Tibial artery (tissue), 4 donors: ENCODE results near the gene MLLT10.
A peak's percentile ranks its signal among the peaks of the same experiment; 100 is the strongest.

Source experiments
- DNase-seq, 2 donors: peaks; one replicate each; pipeline ENCODE4 v3.0.0-alpha.2; 2019
- H3K27ac ChIP-seq, 2 donors: fragments of 200-600 bp; sonication (generic) in 1 of 2; 1 replicate in 1 of 2; 2 replicates in 1 of 2; pipeline ENCODE4 v1.5.1; 2018 to 2019; ENCODE audit warnings: mild to moderate bottlenecking in 1 of 2
- H3K27me3 ChIP-seq, 2 donors: fragments of 200-600 bp; sonication (generic) in 1 of 2; one replicate each; pipeline versions ENCODE4 v1.5.1 to v1.6.0; 2016 to 2019
- H3K36me3 ChIP-seq, 3 donors: fragments of 200-600 bp; sonication (generic) in 2 of 3; one replicate each; pipeline ENCODE4 v1.5.1; 2016 to 2019; ENCODE audit warnings: mild to moderate bottlenecking in 2 of 3
- H3K4me1 ChIP-seq, 4 donors: fragments of 200-600 bp; sonication (generic) in 2 of 4; 1 replicate in 3 of 4; 2 replicates in 1 of 4; pipeline ENCODE4 v1.5.1; 2016 to 2019
- H3K4me3 ChIP-seq, 2 donors: fragments of 200-600 bp; sonication (generic) in 1 of 2; 1 replicate in 1 of 2; 2 replicates in 1 of 2; pipeline ENCODE4 v1.5.1; 2018 to 2019; ENCODE audit warnings: mild to moderate bottlenecking in 2 of 2
- H3K9me3 ChIP-seq, 3 donors: fragments of 200-600 bp; sonication (generic) in 1 of 3; one replicate each; pipeline ENCODE4 v1.5.1; 2016 to 2019
- intact Hi-C: fragments of 100-400 bp; cut with DNase I; formaldehyde crosslinking; loops from one replicate; pipeline ENCODE4 v1.15.0; 2023; ENCODE audit warnings: low total_unique reads
- TF ChIP-seq, protein P1 (sequence below), 2 experiments: fragments of 200-600 bp in 1 of 2; fragments of 450-650 bp in 1 of 2; IDR thresholded peaks; one replicate each; pipeline ENCODE4 v1.5.1; 2017 to 2019; ENCODE audit warnings: antibody characterized with exemption in 2 of 2, mild to moderate bottlenecking in 1 of 2, moderate library complexity in 1 of 2

Gene MLLT10

GRCh38 chr10:21518641-21519396 is 15.2 kb upstream of the MLLT10 start:
- Histone ChIP-seq H3K27ac (peak overlapping the region; percentile 24 to 35), H3K4me3 (peak overlapping the region; percentile 52 to 65), H3K4me1 (peaks cover 0 to 26% (median 15%) of the 10 kb centered on the region in 4 donors), H3K36me3 (no peaks in the 10 kb centered on the region), H3K27me3 (peaks cover 0 to 78% of the 10 kb centered on the region in 2 donors), H3K9me3 (no peaks in the 10 kb centered on the region)
- DNase-seq = no peak
- TF ChIP-seq, protein P1, sequence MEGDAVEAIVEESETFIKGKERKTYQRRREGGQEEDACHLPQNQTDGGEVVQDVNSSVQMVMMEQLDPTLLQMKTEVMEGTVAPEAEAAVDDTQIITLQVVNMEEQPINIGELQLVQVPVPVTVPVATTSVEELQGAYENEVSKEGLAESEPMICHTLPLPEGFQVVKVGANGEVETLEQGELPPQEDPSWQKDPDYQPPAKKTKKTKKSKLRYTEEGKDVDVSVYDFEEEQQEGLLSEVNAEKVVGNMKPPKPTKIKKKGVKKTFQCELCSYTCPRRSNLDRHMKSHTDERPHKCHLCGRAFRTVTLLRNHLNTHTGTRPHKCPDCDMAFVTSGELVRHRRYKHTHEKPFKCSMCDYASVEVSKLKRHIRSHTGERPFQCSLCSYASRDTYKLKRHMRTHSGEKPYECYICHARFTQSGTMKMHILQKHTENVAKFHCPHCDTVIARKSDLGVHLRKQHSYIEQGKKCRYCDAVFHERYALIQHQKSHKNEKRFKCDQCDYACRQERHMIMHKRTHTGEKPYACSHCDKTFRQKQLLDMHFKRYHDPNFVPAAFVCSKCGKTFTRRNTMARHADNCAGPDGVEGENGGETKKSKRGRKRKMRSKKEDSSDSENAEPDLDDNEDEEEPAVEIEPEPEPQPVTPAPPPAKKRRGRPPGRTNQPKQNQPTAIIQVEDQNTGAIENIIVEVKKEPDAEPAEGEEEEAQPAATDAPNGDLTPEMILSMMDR (IDR thresholded peaks at IDR 0.05) = no peak
- intact Hi-C loops = loop anchor here (10.0 kb wide), 2 partner anchors 726 to 916 kb away; no protein-coding TSS in a partner anchor

DNA sequence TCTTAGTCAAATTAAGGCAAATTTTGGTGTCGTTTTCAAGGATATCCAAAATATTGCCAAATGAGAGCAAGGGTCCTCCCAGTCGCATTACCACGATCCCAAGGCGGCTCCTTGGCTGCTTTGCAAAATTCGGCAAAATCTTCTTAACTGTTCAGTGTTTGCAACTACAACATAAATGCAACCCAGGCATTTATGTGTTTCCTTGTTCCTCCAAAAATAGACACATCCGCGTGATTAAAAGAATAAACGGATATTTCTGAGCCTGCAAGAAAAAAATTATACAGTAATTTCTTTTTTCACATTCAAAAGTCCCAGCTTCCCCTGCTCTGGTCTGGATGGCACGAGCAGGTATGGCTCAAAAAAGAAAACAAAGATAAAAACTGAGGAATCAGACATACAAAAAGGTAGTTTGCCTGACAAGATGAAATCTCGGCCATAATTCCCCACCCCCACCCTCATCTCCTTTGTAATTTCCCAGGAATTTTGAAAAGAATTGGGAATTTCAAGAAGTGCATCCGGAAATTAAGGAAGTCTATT is 14.6 kb upstream of the MLLT10 start:
- DNase-seq = no peak
- H3K27me3 ChIP-seq = peaks cover 0 to 73% of the 10 kb centered on the region in 2 donors

GRCh38 chr10:21519941-21520436 is 14.0 kb upstream of the MLLT10 start:
- peak overlapping the region; percentile 52 to 65 for H3K4me3 ChIP-seq
- no peaks in the 10 kb centered on the region for H3K36me3 ChIP-seq
- H3K27ac ChIP-seq = peak overlapping the region; percentile 35 to 51
- intact Hi-C loops = loop anchor here (10.0 kb wide), 2 partner anchors 725 to 915 kb away; no protein-coding TSS in a partner anchor
- peaks cover 0 to 26% (median 15%) of the 10 kb centered on the region in 4 donors for H3K4me1 ChIP-seq
- H3K9me3 ChIP-seq = no peaks in the 10 kb centered on the region
- TF ChIP-seq, protein P1 (IDR thresholded peaks at IDR 0.05) = no peak
- peaks cover 0 to 68% of the 10 kb centered on the region in 2 donors for H3K27me3 ChIP-seq
- DNase-seq = no peak

More for the DNA sequence above, 14.6 kb upstream of the MLLT10 start:
- peak overlapping the region; percentile 24 to 35 for H3K27ac ChIP-seq
- peaks cover 0 to 26% (median 15%) of the 10 kb centered on the region in 4 donors for H3K4me1 ChIP-seq
- intact Hi-C loops = loop anchor here (10.0 kb wide), 2 partner anchors 725 to 915 kb away; no protein-coding TSS in a partner anchor
- TF ChIP-seq, protein P1 (IDR thresholded peaks at IDR 0.05) = no peak
- no peaks in the 10 kb centered on the region for H3K36me3 ChIP-seq
- no peaks in the 10 kb centered on the region for H3K9me3 ChIP-seq
- peak overlapping the region; percentile 52 to 65 for H3K4me3 ChIP-seq

- Histone ChIP-seq H3K27me3 (peaks cover 0 to 62% of the 10 kb centered on the region in 2 donors), H3K4me1 (peaks cover 0 to 26% (median 15%) of the 10 kb centered on the region in 4 donors), H3K9me3 (no peaks in the 10 kb centered on the region), H3K27ac (peak overlapping the region; percentile 35 to 51), H3K4me3 (peak overlapping the region; percentile 52 to 65), H3K36me3 (no peaks in the 10 kb centered on the region)
- DNase-seq = no peak
- TF ChIP-seq, protein P1 (IDR thresholded peaks at IDR 0.05) = no peak
- intact Hi-C loops = no loop called here
Measured at GRCh38 chr10:21520509-21520908, 13.5 kb upstream of the MLLT10 start.

- intact Hi-C loops = no loop called here
- Histone ChIP-seq H3K4me1 (peaks cover 0 to 22% (median 15%) of the 10 kb centered on the region in 4 donors), H3K4me3 (no peak overlapping the region), H3K27ac (no peak overlapping the region), H3K36me3 (no peaks in the 10 kb centered on the region), H3K9me3 (no peaks in the 10 kb centered on the region), H3K27me3 (peaks cover 0 to 58% of the 10 kb centered on the region in 2 donors)
- DNase-seq = no peak
- TF ChIP-seq, protein P1 (IDR thresholded peaks at IDR 0.05) = no peak
Measured at GRCh38 chr10:21520949-21521348, 13.1 kb upstream of the MLLT10 start.
